CD4-positive, alpha-beta T cell treated with Interleukin-15 for 4 hours (primary cell): ENCODE results near the gene RPE65.
"Not testable (repeated sequence)": the region's sequence is repeated elsewhere in the genome, so short reads cannot be mapped to it uniquely, and the experiment has no call there.

Experiments used
- DNase-seq: peaks from one replicate; pipeline ENCODE4 v3.0.0-alpha.2; 2020; ENCODE audit warnings: low spot score

The RPE65 gene

DNA sequence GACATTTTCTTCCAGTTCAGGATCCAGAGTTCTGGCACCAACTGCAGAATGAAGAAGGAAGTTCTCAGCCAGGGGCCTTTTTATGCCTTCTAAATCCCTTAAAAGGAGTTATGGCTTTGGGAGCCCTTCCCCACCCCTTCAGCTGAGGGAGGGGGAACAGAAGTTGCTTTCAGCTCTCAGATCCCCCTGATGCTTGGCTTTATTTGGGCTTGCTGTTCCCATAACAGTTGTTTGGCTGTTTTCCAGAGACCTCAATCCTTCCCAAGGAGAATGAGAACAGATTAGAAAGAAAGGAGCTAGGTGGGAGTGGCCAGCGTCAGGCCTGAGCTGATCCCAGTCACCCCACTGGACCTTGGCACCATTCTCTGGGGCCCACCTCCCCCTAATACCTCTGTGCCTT is at the start of gene RPE65:
TSS of gene RPE65 (minus strand) at position 54 of the 400 bp plus-strand sequence. CDS start at position 5, 49 bp downstream.
- no peak for DNase-seq

DNA sequence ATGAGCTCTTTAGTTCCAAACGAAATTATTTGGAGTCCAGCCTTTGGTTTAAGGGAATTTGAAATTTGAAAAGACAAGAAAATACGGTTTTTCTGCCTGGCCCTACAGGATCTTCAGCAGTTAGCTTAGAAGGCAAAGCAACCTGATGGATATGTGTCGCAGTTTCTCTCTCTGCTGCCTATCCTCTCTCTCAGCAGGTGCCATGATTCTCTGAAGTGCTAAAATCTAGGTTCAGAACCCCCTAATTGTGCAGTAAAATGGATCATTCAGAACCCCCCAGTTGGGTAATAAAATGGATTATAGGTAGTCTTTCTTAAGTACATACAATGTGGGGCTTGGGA is 47.6 kb upstream of the RPE65 start:
- no peak for DNase-seq

DNA sequence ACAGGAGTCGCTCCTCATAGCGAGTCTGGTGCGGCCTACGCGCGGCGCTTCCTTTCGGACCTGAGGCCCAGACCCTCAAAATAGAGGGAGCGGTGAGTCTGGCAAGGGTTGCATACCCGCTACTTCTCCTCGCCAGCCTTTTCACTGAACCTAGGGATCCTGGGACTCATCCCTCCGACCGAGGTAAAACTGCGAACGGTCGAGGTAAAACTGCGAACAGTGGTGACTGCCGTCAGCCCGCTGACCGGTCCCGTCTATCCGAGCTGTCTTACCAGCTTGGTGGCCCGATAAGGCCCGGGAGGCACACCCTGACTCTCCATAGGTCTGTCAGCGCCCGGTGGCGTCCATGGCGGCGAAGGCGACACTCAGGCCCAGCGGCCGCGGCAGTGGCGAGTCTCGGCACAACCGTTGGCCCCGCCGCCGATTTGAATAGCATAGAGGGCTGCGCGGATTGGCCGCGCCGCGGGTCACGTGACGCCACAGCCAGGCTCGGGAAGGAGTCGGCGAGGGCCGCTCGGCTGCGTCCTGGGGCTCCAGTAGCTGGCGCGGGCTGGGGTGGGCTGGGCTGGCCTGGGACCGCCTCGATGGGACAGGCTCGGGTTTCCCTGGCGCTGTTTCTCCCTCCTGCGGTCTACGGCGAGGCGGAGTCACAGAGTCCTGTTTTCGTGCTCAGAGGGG is 47.1 kb upstream of the RPE65 start, which contains the start of gene DEPDC1:
TSS of gene DEPDC1 (minus strand) at position 403 of the 678 bp plus-strand sequence. CDS start at position 320, 83 bp downstream.
- DNase-seq = peak; percentile 77

DNA sequence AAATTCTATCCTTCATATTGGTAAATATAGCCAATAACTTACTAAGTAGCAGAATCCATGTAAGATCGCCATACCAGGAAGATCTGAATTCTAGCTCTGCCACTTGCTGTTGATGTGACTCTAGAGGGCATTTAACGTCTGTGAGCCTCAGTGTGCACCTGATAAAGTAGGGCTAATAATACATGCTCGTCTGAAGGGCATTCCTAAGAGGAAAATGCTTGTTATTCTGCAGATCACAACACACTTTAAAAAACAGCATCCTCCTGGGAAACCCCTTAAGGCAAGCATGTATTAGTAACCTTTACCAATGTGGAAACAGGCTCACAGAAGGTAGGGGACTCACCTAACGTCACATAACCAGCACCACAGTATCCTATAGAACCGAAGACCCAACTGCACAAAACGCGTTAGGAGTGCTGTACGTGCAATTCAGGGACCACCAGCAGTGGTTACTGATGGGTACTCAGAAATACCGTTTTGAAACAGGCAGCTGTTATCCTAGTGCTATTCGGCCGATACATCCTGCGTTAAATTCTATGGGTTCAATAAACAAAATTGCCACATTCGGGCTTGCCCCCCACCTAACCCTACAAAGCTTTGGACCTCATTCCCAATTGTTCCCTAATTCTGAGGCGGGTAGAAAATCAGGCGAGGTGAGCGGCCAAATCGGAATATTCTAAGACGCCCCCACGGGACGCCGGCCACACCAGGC is 46.4 kb upstream of the RPE65 start:
- no peak for DNase-seq

DNA sequence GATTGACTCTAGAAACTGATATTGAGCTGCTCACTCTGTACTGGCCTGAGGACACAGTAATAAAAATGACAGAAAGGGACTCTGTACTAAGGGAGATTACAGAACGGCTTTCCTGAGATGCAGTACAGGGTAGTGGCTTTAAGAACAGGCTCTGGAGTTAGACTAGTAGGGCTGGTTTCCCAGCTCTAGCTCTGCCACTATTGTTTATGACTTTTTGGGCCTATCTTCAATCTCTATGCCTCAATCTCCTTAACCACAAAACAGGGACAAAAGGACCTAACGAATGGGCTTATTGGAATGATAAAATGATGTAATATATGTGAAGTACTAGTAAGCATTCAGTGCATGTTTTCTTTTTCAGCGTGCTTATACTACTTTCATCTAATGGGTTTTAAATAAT is 45.8 kb upstream of the RPE65 start:
- DNase-seq = no peak

DNA sequence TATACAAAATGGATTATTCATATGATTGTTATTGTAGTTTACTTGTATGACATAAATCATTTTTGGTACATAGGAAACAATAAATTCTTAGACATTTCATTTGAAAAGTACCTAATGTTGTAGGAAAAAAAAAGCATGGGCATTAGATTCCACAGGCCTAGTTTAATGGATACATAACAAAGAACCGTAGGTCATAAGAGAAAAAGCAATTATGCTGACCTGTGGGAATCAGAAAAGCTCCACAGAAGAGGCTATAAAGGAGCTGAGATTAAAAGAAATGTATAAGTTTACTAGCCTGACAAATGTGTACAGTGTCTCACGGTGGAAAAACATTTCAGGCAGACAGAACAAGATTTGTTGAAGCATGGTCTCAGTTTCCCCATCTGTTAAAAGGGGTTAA is 43.4 kb upstream of the RPE65 start:
- no peak for DNase-seq

DNA sequence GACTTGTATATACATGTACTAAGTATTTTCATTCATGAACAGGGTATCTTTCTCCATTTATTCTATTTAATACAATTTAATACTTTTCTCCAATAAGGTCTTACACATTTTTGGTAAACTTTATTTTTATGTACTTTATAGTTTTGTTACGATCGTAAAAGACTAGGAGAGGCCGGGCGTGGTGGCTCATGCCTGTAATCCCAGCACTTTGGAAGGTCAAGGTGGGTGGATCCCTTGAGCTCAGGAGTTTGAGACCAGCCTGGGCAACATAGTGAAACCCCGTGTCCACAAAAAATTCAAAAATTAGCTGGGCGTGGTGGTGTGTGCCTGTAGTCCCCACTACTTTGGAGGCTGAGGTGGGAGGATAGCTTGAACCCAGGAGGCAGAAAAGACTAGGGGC is 42.5 kb upstream of the RPE65 start:
- not testable (repeated sequence) for DNase-seq

DNA sequence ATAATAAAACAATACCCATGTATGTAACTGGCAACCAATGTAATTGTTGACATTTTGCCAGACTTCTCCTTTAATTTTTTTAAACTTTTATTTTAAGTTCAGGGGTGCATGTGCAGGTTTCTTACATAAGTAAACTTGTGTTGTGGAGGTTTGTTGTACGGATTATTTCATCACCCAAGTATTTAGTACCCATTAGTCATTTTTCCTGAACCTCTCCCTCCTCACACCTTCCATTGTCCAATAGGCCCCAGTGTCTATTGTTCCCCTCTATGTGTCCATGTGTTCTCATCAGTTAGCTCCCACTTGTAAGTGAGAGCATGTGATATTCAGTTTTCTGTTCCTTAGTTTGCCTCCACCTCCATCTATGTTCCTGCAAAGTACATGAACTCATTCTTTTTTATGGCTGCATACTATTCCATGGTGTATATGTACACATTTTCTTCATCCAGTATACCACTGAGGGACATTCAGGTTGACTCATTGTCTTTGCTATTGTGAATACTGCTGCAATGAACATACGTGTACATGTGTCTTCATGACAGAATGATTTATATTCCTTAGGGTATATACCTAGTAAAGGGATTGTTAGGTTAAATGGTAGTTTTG is 40.4 kb upstream of the RPE65 start:
- DNase-seq = no peak

DNA sequence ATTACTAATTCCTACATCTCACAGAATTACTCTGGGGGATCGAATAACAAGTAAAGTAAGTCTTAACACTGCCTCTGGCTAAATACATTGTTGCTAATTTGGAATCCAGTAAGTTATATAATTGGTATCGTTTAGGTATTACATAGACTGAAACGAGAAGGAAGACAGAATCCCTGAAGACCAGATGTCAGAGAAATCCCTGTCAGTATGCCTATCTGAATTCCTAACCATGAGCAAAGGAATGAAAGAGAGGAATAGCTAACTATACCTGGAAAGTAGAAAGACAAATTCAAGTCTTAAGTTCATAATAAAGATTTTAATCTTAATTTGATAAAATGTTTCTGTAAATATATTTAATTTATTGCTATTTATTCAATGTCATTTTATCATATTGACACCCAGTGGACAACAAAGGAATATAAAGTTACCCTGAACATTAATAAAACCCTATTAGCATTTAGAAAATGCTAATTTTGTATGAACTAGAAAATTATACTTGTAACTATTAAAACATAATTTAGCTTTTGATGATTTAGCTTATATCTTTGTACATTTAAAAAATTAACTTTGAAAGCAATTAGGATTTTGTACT is 35.8 kb upstream of the RPE65 start:
- DNase-seq = no peak

DNA sequence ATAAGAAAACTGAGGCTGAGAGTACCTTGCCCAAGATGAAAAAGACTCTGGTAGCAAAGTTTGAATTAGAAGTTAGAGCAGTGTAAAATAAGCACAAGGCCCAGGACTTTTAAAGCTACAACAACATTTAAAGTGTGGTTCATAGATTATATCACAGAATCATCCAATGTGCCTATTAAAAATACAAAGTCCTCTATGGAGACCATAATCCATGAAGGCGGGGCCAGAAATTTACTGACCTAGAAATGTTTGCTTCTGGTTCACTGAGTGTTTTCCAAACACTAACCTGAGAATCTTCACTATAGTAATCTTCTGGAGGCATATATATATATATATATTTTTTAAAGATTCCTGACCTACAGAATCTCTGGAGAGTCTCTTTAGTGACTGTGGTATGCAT is 34.9 kb upstream of the RPE65 start:
- no peak for DNase-seq

DNA sequence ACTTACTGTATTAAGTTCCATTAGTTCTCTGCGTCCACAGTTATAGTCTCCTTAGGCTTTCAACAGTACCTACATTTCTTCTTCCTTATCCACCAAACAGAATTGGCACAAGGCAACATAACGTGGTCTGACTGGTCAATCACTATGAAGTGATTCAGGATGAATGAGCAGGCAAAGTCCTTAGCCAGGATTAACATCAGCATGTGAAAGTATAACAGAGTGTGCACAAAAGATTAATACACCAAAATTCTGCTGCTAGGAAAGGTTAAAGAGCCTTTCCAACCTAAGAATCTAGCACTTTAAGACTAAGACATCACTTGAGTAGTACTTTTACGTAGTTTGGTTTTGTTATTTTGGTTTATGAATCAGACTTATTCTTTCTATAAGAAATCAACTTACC is 31.3 kb upstream of the RPE65 start:
- DNase-seq = no peak

DNA sequence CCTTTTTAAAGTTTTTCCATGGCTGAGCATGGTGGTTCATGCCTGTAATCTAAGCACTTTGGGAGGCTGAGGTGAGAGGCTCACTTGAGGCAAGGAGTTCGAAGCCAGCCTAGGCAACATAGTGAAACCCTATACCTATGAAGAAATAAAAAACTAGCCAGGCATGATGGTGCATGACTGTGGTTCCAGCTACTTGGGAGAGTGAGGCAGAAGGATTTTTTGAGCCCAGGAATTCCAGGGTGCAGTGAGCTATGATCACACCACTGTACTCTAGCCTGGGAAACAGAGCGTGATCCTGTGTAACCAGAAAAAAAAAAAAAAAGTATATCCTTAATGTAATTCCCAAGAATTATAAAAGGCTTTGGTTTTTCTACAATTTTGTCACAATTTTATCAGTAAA is 29.7 kb upstream of the RPE65 start:
- no peak for DNase-seq

DNA sequence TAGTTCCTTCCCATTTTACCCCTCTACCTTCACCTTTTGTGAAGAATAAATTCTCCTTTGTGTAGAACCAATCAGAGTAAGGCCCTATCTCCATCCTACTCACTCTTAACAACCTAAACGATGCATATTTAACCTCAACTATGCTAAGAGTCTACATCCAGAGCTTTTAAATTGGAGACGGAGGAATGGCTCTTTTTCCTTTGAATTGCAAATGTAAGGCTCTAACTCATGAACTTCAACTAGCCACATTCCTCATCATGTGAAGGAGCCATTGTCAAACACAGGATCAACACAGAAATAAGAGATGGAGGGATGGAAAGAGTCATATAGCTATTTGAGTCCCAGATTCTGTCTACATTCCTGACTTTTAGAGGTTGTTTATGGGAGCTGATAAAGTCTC is 28.9 kb upstream of the RPE65 start:
- DNase-seq = no peak

DNA sequence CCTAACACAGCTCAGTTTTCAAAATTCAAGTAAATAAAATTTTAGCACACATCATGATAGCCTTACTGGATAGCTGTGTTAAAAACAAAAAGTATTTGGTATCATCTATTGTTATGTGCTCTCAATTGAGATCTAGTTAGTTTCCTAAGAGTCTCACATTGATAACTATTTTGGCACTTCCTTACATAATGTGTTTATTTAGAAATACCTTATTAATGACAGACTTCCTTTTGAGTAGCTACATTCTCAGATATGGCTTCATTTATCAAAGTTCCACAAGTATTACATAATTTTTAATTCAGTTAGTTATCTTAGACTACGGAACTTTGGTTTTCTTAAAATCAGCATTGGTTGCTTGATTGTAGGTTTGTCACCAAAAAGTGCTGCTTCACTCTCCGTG is 26.9 kb upstream of the RPE65 start:
- DNase-seq = not testable (repeated sequence)

DNA sequence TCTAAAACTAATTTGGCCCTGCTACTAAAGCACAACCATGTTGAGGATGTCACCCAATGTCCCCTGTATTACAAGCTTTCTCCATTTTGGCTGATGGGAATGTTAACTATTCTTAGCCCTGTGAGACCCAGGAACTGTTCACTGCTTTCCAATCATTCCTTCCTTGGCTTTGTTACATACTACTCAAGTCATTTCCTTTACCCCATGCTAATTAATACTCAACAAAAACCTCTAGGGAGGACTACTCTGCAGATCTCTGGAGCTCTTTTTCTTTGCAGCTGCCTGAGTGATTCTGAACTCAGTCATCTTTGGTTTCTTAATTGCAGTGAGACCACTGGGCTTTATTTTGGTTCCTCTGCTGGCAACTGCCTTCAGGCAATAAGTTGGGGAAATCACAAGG is 23.3 kb upstream of the RPE65 start:
- DNase-seq = no peak

DNA sequence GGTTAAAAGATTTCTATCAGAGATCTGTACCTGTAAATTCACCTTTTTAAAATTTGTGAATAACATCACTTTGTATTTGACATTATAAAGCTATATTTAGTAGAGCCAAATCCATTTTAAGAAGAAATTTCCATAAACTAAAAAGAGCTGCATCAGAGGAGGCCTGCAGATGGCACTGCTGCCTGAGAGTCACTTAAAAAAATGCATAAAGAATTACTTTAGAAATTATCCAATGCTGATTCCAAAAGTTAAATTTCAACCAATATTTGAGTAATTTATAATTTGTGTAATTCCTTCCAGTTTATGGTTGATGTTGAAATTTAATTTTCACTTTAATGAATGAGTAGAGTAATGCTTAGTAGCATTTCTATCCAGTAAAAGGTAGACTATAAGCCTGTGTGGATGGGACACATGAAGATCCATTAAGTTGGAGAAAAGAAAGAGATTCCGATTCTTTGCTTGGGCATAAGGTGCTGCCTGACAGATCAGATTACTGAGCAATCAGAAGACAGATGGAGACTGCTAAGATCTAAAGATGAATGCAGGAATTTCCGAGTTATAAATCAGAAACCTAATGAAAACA is 20.7 kb upstream of the RPE65 start:
- DNase-seq = no peak

DNA sequence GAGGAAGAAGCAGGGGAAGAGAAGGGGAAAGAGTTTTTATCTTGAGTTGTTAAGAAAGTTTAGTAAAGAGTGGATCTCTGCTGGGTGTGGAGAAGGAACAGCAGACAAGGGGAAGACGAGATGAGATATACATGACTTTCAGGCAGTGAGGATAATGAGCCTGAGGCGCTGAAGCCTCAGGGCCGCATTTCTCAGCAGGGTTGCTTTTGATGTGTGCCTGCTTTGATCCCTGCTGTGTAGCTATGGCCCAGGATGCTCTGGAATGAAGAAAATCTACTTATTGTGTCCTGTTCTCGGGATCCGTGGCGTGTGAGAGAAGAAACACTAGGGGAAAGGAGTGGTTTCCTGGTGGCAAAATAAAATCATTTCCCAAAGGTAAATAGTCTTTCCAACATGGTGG is 15.1 kb upstream of the RPE65 start:
- DNase-seq = no peak

DNA sequence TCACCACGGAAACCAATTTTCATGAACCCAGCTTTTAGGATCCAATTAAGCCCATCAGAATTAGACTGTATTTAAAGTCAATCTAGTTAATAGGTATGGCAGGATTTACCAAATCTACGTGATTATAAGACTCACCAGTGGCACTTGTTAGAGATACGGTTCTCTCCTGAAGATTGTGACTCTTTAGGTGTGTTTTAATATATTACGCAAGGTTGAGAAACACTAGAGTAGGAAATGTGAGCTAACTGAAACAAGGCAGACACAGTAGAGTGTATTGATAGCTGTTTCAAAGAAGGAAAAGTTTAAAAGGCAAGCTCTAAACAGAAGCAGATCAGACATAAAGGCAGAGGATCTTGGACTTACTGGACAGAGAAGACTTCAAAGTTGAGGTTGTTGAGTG is 11.2 kb upstream of the RPE65 start:
- DNase-seq = no peak

DNA sequence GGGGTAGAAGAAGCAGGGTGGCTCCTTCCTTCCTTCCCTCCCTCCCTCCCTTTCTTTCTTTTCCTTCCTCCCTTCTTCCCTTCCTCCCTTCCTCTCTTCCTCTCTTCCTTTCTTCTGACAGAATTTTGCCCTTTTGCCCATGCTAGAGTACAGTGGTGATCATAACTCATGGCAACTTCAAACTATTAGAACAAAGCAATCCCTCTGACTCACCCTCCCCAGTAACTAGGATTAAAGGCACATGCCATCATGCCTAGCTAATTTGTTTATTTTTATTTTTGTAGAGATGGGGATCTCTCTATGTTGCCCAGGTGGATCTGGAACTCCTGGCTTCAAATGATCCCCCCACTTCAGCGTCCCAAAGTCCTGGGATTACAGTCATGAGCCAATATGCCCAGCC is 10.0 kb upstream of the RPE65 start:
- DNase-seq = no peak

DNA sequence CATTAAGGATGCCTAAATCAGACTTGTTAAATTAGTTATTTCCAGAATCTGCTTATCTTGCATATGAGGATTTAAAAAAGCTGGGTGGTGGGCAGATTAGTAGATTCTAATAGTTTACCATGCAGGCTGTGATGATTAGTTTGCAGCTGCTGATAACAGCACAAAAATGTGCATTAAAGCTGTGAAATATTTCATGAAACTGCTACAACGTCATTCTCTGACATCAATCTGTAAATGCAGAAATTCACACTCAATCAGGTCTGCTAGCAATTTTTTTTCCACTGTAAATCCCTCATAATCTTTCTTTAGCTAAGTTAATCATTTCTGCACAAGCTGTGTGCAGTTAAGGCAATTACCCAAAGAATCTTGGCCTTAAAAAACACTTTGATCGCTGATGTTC is 9.3 kb upstream of the RPE65 start:
- DNase-seq = no peak

DNA sequence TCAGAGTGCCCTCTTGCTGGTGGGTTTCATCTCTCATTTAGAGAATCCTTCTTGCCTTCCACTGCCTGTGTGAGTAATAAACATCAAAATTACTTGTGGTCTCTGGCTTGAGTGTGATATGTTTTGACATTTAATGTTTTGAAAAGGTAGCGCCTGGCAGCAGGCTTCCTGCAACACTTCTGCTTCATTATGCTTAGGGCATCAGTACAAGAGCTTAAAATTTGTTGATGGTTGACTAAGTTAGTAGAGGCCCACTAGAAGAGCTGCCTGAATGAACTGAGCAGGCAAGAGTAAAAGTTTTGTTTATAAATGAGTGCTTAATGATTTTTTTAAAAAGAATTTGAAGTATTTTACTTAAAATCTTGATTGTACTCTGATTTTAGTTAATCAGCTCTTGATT is 6.4 kb upstream of the RPE65 start:
- DNase-seq = no peak

DNA sequence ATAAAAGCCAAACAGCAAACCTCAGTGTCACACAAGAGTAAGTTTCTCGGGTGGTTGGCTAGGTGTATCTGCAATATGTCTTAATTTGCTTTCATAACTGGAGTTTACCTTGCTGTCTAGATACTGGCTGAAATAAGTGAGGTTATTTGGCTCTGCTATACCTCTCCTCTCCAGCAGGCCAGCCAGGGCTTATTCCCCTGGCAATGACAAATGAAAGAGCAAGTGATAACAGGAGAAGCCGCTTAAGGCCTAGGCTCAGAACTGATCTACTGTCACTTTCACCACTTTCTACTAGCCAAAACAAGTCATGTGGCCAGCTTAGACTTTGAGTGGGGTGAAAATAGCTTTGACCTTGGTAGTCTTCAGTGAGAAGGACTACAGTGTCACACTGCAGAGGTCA is 4.8 kb upstream of the RPE65 start:
- no peak for DNase-seq
